Gastrocnemius medialis (tissue), 4 donors: ENCODE results near the gene EHD1. TPM values are rescaled to one million over a fixed set of nuclear protein-coding genes. Genes with fewer than 3 reads are reported as not detected.

ENCODE experiments used
- ATAC-seq, 2 donors: fragments of 150-250 bp; one replicate each; pipeline ENCODE4 v1.9.1; 2016
- DNase-seq, 2 donors: peaks; one replicate each; pipeline ENCODE4 v3.0.0-alpha.2; 2019
- H3K27ac ChIP-seq, 4 donors: fragments of 200-600 bp; sonication (generic); 1 replicate in 1 of 4; 2 replicates in 3 of 4; pipeline ENCODE4 v1.5.1; 2016 to 2018; ENCODE audit warnings: mild to moderate bottlenecking in 2 of 4, moderate library complexity in 1 of 4
- H3K27me3 ChIP-seq, 3 donors: fragments of 200-600 bp; sonication (generic) in 2 of 3; 1 replicate in 1 of 3; 2 replicates in 2 of 3; pipeline versions ENCODE4 v1.5.1 to v1.6.0; 2016 to 2019; ENCODE audit warnings: mild to moderate bottlenecking in 1 of 3, moderate library complexity in 1 of 3
- H3K36me3 ChIP-seq, 2 donors: fragments of 200-600 bp; sonication (generic) in 1 of 2; one replicate each; pipeline ENCODE4 v1.5.1; 2017 to 2018
- H3K4me1 ChIP-seq, 2 donors: fragments of 200-600 bp; sonication (generic) in 1 of 2; one replicate each; pipeline ENCODE4 v1.5.1; 2016 to 2017; ENCODE audit warnings: mild to moderate bottlenecking in 2 of 2
- H3K4me3 ChIP-seq, 4 donors: fragments of 200-600 bp; sonication (generic) in 3 of 4; 1 replicate in 1 of 4; 2 replicates in 3 of 4; pipeline ENCODE4 v1.5.1; 2016 to 2019; ENCODE audit warnings: mild to moderate bottlenecking in 2 of 4
- H3K9me3 ChIP-seq, 3 donors: fragments of 200-600 bp; sonication (generic) in 2 of 3; 1 replicate in 1 of 3; 2 replicates in 2 of 3; pipeline ENCODE4 v1.5.1; 2016 to 2019
- CTCF ChIP-seq, 5 experiments: fragments of 450-650 bp in 3 of 5; fragments of 200-600 bp in 2 of 5; sonication (generic) in 2 of 5; IDR thresholded peaks in 4 of 5; conservative IDR thresholded peaks in 1 of 5; 1 replicate in 4 of 5; 2 replicates in 1 of 5; pipeline ENCODE4 v1.5.1; 2016 to 2019; ENCODE audit warnings: antibody characterized with exemption in 5 of 5, mild to moderate bottlenecking in 3 of 5, moderate library complexity in 3 of 5
- POLR2A ChIP-seq, 2 donors: fragments of 450-650 bp; IDR thresholded peaks; one replicate each; pipeline ENCODE4 v1.6.1; 2017; ENCODE audit warnings: antibody characterized with exemption in 2 of 2, mild to moderate bottlenecking in 2 of 2, moderate library complexity in 2 of 2
- in situ Hi-C, 4 donors: fragments of 200-750 bp; cut with MboI; loops; one replicate each; pipeline versions ENCODE4 v1.15.0 to v1.8.0; 2017; ENCODE audit warnings: low sequenced_read_pairs in 4 of 4
- intact Hi-C: fragments of 100-400 bp; cut with DNase I; formaldehyde crosslinking; loops from one replicate; pipeline ENCODE4 v1.15.1; 2023; ENCODE audit warnings: low total_unique reads
- total RNA-seq, 4 donors: library from RNA; depleted of rRNA; stranded (reverse); fragments of >200 nt; gene quantifications; one replicate each; pipeline versions ENCODE4 v1.1.0 to v1.2.3, GENCODE V29; 2016

Gene EHD1
- total RNA-seq, 4 donors from 2014 or later, result 24.8 to 46.2 (median 31.3) TPM

DNA sequence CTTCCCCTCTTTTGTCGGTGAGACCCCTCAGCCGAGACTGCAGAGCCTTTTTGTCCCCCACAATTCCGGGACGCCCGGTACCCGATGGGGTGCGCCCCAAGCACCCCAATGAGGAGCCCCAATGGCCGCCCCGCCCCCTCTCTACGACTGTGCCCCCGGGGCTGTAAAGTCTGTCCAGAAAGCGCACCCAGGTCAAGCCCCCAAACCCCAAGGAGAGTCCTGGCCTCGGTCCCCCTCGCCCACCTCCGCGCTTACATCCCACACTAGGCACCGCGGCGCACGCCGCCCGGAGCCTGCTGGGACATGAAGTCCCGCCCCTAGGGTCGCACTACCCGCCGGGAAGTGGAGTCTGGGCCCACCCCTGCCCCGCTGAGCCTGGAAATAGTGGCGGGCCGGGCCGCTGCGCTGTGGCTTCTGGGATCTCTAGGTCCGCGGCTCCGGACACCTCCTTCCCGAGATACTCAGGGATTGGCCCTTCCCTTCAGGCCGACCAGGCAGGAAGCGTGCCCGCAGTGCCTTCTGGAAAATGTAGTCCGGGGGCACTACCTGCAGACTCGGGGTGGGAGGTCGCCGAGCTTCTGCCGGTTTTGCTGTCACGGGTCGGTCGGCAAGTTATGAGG lies 68.0 kb downstream of the EHD1 start, which contains the start of gene MEN1:
Gene MEN1 (minus strand): TSS at position 281 of the 620 bp plus-strand sequence. CDS start 442 bp downstream, outside the sequence.
- intact Hi-C loops, result no loop called here
- in situ Hi-C loops, result no loop called here

DNA sequence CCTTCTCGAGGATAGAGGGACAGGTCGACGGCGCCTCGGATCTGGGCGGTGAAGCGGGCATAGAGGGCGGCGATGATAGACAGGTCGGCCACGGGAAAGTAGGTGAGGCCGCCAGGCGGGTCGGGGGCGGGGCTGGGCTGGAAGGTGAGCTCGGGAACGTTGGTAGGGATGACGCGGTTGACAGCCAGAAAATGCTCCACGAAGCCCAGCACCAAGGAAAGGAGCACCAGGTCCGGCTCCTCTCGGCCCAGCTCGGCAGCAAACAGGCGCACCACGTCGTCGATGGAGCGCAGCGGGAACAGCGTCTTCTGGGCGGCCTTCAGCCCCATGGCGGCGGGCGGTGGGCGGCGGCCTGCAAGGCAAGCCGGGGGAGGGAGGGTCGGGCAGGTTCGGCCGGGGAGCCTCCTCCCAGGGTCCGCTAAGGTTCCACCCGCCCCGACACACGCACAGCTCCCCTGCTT lies 68.6 kb downstream of the EHD1 start:
- H3K27me3 ChIP-seq, result no peaks in the 10 kb centered on the region
- peak overlapping the region; percentile 80 to 85 (median 82) for H3K27ac ChIP-seq
- ATAC-seq, result peak in 1 of 2 donors; percentile 18
- in situ Hi-C loops (no loop called here), intact Hi-C loops (no loop called here)
- H3K4me1 ChIP-seq, result peaks cover 8 to 12% of the 10 kb centered on the region in 2 donors
- TF ChIP-seq POLR2A (IDR thresholded peaks at IDR 0.05) (no peak), CTCF (IDR thresholded peaks at IDR 0.05 in 4 of 5, conservative IDR thresholded peaks at IDR 0.05 in 1 of 5) (no peak)
- peaks cover 0 to 26% of the 10 kb centered on the region in 2 donors for H3K36me3 ChIP-seq
- no peak for DNase-seq
- peak overlapping the region; percentile 78 to 91 (median 84) for H3K4me3 ChIP-seq
- H3K9me3 ChIP-seq, result no peaks in the 10 kb centered on the region

More for the DNA sequence above, 68.0 kb downstream of the EHD1 start, which contains the start of gene MEN1:
- Histone ChIP-seq H3K27me3 (no peaks in the 10 kb centered on the region), H3K4me1 (peaks cover 8 to 12% of the 10 kb centered on the region in 2 donors), H3K27ac (peak within 1 kb of the TSS; percentile 80 to 85 (median 82)), H3K4me3 (peak within 1 kb of the TSS; percentile 78 to 91 (median 84)), H3K9me3 (no peaks in the 10 kb centered on the region), H3K36me3 (peaks cover 0 to 21% of the 10 kb centered on the region in 2 donors)
- TF ChIP-seq CTCF (IDR thresholded peaks at IDR 0.05 in 4 of 5, conservative IDR thresholded peaks at IDR 0.05 in 1 of 5) (no peak), POLR2A (IDR thresholded peaks at IDR 0.05) (peak; percentile 72 to 79)
- ATAC-seq, result peak; percentile 97
- peak; percentile 95 to 96 for DNase-seq

GRCh38 chr11:64805481-64805880 lies 72.9 kb downstream of the EHD1 start:
- DNase-seq, result no peak
- intact Hi-C loops (no loop called here), in situ Hi-C loops (no loop called here)
- Histone ChIP-seq H3K4me1 (peaks cover 23 to 24% of the 10 kb centered on the region in 2 donors), H3K9me3 (no peaks in the 10 kb centered on the region), H3K27me3 (no peaks in the 10 kb centered on the region), H3K36me3 (peaks cover 0 to 28% of the 10 kb centered on the region in 2 donors), H3K4me3 (no peak overlapping the region), H3K27ac (no peak overlapping the region)
- no peak for TF ChIP-seq POLR2A (IDR thresholded peaks at IDR 0.05)
- TF ChIP-seq CTCF (IDR thresholded peaks at IDR 0.05 in 4 of 5, conservative IDR thresholded peaks at IDR 0.05 in 1 of 5), result no peak
- no peak for ATAC-seq

DNA sequence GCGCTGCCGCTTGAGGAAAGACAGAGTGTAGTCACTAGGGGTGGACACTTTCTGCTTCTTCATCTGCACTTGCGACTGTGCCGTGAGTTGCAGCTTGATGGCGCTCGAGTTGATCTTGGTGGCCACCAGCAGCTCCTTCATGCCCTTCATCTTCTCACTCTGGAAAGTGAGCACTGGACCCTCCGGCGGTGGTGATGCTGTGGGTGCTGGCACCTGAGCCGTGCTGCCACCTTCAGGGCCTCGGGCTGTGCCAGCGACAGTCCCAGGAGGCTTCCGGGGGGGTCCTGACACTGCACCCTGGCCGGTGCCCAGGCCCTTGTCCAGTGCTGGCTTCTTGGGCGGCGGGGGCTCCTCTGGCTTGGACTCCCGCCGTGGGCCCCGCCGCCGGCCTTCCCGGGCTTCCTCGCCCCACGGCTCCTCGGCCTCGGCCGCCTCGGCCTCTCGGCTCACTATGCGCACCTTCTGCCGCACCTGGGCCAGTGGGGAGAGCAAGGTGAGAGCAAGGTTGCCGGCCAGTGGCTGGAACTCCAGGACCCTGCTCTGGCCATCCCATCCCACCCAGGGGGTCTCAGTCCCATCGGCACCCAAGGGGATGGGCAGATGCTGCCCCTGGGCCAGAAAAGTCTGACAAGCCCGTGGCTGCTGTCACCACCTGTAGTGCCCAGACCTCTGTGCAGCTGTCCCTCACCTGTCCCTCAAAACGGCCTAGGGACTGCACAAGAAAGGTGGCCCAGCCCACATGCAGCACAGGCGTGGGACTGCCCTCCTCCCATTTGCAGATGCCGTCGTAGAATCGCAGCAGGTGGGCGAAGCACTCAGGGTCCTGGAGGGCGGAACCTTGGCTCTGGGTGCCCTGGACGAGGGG lies 73.8 kb downstream of the EHD1 start:
- in situ Hi-C loops, result no loop called here
- no peak for ATAC-seq
- H3K27me3 ChIP-seq, result no peaks in the 10 kb centered on the region
- no peak for DNase-seq
- H3K4me3 ChIP-seq, result no peak overlapping the region
- H3K36me3 ChIP-seq, result peaks cover 0 to 28% of the 10 kb centered on the region in 2 donors
- intact Hi-C loops, result no loop called here
- H3K9me3 ChIP-seq, result no peaks in the 10 kb centered on the region
- H3K27ac ChIP-seq, result peak overlapping the region; percentile 85 to 91 (median 89)
- TF ChIP-seq CTCF (IDR thresholded peaks at IDR 0.05 in 4 of 5, conservative IDR thresholded peaks at IDR 0.05 in 1 of 5), result no peak
- TF ChIP-seq POLR2A (IDR thresholded peaks at IDR 0.05), result no peak
- H3K4me1 ChIP-seq, result peaks cover 20 to 21% of the 10 kb centered on the region in 2 donors
